DMS53 treated with DMSO at 0.1 percent for 48 hours (cell line): ENCODE results near the gene SLC29A2.

Experiments used
- DNase-seq: peaks from one replicate; lab custom pipeline; 2025; ENCODE audit not compliant: unreplicated experiment; lab: John Stamatoyannopoulos, UW

SLC29A2 gene

DNA sequence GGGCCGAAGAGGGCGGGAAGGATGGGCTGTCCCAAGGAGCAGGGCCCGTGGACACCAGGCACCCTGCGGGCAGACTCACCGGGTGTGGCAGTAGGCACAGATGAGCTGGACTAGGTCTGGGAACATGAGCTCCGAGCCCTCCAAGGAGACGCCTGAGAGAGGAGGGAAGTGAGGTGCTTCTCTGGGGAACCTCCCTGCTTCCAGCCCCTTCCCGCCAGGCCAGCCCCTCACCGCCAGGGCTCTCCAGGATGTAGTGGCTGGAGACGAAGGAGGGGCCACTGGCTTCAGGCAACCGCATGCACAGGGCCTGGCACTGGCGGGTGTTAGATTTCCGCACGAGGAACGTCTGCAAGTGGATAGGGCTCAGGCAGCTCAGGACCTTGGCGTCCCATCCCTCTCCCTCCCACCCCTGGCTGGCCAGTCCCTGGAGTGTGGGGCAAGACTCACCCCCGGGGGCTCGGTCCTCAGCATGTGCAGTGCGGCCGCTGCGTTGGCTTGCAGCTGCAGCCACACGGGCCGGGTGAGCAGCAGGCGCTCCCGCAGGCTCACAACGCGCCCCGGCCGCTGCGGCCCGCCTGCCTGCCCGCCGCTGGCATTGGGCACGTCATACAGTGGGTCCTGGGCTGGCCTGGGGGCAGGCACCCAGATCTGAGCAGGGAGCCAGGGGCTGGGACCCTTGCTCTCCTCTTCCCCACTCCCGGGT lies 35.9 kb downstream of the SLC29A2 start:
- no peak for DNase-seq

DNA sequence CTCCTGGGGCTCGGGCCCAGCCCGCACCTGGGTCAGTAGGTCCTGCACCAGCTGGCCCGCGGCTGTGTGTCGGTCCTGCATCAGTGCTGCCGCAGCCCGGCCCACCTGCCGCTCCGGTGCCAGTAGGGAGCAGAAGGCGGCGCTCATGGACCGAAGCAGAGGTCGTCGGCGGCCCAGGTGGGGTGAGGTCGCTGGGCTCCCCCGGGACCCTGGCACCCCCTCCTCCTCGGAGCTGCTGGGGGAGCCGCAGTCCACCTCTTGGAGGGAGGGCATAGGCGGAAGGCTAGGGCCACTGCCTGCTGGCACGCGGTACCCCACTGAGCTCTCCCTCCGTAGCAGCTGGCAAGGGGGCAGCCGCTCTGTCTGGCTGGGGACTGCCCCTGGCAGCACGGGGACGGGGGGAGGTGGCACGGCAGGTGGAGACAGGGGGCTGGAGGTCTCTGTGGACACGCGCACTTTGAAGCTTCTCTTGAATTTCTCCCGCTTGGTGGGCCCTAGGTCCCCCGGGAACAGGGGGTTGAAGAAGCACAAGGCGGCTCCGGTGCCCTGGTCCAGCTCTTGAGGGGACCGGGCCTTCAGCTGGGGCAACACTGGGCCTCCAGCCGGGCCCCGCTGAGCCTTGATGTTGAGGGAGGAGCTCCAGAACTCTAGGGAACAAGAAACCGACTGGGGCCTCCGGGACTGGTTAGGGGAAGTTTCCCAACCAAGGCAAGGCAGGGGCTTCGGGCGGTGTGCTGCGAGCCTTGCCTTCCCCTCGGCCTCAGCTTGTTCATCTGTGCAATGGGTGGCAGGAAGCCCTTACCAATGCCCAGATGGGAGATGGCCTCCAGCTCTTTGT lies 36.7 kb downstream of the SLC29A2 start:
- DNase-seq = no peak

- no peak for DNase-seq
These were observed 37.5 kb downstream of the SLC29A2 start for GRCh38 chr11:66333896-66334604.

DNA sequence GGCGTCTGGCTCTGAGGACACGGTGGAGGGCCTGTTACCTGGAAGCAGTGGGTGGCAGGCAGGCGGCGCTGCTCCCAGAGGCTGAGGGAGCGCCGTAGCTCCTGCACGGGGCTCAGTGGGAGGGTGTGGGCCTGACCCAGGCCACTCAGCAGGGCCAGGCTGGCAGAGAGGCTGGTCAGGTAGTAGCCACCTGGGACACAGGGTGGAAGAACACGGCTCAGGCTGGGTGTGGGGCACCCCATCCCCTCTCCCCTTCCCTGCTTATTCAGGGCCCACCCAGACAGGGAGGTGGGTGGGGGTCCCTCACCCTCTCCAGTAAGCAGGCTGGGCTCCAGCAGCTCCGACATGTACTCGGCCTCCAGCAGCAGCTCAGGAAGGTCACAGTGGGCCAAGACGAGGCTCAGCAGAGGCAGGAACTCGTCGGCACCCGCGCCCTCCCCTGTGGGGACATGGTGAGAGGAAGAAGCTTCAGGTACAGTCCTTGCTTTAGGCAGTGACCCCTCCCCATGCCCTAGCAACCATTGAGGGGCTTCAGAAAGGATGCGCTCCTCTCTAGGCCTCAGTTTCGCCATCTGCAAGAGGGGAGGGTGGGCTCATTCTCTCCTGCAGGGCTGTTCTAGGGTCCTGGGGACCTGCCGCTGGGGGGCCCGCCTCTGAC lies 38.2 kb downstream of the SLC29A2 start:
- DNase-seq = no peak

GRCh38 chr11:66332371-66333219 lies 39.0 kb downstream of the SLC29A2 start:
- DNase-seq = no peak

GRCh38 chr11:66331542-66332370 lies 39.8 kb downstream of the SLC29A2 start:
- no peak for DNase-seq

DNA sequence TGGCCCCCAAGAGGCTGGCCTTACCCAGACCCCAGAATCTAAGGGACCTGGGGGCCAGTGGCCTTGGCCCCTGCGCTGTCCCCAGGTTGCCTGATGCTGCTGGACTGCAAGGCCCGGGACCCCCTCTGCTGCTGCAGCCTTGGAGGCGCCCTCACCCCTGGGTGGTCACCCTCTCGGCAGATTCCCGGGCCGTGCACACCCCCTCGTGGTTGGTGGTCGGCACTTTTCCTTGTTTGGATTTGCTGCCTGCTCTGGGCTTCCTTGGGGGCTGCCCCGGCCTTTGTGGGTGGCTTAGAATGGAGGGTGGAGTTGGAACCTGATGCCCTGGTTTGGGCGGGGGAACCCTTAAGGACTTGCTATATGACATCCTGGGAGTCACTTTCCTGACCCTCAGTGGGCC lies 40.6 kb downstream of the SLC29A2 start:
- DNase-seq = no peak

- no peak for DNase-seq
These were observed 42.3 kb downstream of the SLC29A2 start for GRCh38 chr11:66329165-66329673.

- DNase-seq = peak; percentile 79
These were observed 43.0 kb downstream of the SLC29A2 start for GRCh38 chr11:66328302-66329144.

- DNase-seq = no peak
These were observed 43.6 kb downstream of the SLC29A2 start for GRCh38 chr11:66328031-66328301.

DNA sequence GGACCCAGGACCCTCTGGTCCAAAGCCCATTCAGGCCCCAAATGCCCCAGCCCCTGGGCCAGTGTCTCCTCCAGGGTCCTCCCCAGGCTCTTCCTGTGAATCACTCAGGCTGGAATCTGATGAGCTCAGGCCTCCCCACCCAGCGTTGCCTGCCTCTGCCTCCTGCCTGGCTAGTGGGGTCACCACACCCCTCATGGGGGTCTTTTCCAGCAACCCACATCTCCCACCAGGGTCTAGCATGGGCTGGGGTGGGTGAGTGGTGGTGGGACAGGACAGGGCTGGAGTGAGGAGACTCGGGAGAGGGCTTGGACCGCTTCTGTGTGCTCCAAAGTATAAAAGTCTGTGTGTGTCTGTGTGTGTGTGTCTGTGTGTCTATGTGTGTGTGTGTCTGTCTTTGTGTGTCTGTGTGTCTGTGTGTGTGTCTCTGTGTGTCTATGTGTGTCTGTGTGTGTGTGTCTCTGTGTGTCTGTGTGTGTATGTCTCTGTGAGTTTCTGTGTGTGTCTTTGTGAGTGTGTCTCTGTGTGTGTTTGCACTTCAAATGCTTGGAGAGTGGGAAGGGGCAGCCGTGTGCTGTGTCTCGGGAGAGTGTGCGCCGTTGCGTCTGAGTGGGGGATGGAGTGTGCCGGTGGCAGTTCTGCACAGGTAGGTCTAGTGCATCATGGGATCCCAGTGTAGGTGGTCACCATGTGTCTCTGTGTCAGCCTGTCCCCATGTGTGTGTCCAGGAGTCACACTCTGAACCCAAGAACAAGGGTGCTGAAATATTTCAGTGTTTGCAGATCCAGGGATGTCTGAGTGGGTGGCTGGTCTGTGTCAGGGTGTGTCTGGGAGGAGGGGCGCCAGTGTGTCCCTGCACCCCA lies 44.2 kb downstream of the SLC29A2 start:
- DNase-seq = no peak

DNA sequence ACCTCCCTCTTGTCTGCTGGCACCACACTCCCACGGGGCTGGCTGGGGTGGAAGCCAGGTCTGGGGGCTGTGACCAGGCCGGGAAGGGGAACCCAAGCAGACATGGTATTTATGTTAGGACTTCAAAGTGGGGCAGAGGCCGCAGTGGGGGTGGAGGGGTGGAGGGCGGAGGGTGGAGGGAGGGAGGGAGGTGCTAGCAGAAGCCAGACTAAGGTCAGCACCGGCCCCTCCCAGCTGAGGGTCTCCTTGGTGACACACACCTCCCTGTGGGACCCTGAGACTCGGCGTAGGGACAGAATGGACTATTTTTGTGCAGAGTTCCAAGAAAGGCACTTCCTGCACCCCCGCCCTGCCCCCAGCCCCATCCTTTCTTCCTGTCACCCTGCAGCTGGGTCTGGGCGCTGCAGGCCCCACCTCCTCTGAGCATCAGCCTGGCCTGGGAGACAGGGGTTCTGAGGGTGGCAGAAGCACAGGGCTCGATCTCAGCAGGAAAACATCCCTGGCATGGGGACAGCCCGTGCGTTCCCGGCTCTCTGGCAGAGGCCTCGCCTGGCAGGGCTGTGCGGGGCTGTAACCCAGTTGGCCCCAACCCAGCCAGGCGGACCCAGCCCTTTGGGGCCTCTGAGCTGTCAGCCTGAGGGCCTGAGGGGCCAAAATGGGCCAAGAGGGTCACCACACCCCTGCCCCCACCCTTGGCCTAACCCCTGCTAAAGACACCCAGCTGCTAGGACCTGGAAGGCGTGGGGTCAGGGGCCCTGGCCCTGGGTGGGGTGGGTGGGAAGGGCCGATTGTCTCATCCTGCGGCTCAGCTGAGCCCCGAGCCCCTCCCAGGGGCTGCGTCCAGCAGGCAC lies 45.1 kb downstream of the SLC29A2 start:
- no peak for DNase-seq

DNA sequence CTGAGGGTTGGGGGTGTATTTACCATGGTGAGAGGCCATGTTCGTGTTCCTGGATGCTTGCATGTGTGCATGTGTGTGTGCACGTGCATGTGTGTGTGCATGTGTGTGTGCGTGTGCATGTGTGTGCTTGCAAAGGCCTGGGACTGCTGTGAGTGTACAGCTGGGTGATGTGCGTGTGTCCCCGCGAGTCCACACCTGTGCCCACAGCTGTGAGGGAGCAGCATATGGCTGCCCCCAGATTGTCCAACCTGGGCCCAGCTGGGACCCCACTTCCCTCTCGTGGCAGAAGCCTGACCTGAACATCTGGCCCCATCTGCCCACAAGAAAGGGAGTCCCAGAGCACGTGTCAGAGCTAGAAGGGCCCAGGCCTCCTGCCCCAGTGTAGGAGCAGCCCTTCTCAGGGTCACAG lies 46.3 kb downstream of the SLC29A2 start:
- no peak for DNase-seq

DNA sequence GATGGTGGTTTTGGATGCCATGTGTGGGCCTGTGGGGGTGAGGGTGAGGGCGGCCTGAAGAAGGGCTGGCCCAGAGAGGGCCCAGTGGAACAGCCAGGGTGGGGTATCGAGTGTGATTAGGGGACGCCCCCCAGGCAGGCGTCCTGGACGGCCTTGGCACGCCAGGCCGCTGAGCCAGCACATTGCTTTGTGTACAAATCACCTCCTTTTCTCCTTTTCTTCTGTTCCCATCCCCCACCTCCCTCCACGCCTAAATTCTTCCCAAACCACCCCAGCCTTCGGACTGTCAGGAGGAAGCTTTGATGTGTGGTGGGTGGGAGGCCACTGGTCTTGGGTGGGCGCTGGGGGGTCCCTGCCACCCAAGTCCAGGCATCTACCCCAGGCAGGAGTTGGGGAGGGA lies 46.9 kb downstream of the SLC29A2 start:
- DNase-seq = no peak

GRCh38 chr11:66323684-66324083 lies 47.9 kb downstream of the SLC29A2 start:
- no peak for DNase-seq

GRCh38 chr11:66322732-66323427 lies 48.7 kb downstream of the SLC29A2 start:
- no peak for DNase-seq
